Measurements from ENCODE around the gene NLGN1. TPM values are rescaled to one million over a fixed set of nuclear protein-coding genes. Genes with fewer than 3 reads are reported as not detected.

The NLGN1 gene
- total RNA-seq, 1 donor from 2014 or later = 4.5 TPM

DNA sequence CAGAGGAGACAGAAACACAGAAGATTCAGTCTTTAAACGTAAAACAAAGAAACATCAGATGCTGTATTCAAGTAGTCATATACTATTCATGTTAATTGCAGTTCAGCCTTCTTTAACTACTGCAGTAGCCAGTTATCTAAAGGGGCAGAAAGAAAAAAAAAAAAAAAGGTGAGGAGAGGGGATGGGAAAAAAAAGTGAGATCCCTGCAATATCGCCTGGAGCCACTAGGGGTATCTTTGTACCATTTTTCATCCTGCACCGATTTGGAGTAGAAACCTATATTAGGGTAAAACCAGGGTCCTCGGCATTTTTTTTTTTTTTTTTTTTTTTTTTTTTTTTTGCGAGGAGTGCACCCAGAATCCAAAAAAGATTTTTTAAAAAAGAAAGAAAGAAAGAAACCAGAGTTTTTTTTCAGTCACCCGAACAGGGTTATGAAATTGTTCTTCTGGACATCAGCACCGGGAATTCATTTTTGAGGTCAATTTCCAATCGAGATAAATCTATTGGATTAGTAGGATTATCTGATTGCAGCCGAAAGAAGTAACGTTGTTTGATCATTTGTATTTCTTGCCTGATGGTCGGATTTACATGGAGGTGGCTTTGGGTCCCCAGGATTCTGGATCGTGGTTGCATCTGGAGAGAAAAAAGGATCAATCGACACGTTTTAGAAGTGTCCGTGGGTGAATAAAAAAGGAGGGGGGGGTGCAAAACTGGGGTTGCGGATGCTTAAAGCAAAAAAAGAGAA lies 186.7 kb downstream of the NLGN1 start:
- H3K27me3 ChIP-seq (ENCODE audit: control insufficient read depth, insufficient read depth, low read length) = no peaks in the 10 kb centered on the region
- no peaks in the 10 kb centered on the region for H3K36me3 ChIP-seq (ENCODE audit: control insufficient read depth, insufficient read depth, low read length)
- DNase-seq (ENCODE audit: low read depth) = no peak
- TF ChIP-seq, protein P1, sequence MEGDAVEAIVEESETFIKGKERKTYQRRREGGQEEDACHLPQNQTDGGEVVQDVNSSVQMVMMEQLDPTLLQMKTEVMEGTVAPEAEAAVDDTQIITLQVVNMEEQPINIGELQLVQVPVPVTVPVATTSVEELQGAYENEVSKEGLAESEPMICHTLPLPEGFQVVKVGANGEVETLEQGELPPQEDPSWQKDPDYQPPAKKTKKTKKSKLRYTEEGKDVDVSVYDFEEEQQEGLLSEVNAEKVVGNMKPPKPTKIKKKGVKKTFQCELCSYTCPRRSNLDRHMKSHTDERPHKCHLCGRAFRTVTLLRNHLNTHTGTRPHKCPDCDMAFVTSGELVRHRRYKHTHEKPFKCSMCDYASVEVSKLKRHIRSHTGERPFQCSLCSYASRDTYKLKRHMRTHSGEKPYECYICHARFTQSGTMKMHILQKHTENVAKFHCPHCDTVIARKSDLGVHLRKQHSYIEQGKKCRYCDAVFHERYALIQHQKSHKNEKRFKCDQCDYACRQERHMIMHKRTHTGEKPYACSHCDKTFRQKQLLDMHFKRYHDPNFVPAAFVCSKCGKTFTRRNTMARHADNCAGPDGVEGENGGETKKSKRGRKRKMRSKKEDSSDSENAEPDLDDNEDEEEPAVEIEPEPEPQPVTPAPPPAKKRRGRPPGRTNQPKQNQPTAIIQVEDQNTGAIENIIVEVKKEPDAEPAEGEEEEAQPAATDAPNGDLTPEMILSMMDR (IDR thresholded peaks at IDR 0.05; ENCODE audit: insufficient read depth, low read length, poor library complexity, severe bottlenecking) = peak; percentile 86
- peak overlapping the region; percentile 44 for H3K4me3 ChIP-seq (ENCODE audit: low read depth, low read length)

DNA sequence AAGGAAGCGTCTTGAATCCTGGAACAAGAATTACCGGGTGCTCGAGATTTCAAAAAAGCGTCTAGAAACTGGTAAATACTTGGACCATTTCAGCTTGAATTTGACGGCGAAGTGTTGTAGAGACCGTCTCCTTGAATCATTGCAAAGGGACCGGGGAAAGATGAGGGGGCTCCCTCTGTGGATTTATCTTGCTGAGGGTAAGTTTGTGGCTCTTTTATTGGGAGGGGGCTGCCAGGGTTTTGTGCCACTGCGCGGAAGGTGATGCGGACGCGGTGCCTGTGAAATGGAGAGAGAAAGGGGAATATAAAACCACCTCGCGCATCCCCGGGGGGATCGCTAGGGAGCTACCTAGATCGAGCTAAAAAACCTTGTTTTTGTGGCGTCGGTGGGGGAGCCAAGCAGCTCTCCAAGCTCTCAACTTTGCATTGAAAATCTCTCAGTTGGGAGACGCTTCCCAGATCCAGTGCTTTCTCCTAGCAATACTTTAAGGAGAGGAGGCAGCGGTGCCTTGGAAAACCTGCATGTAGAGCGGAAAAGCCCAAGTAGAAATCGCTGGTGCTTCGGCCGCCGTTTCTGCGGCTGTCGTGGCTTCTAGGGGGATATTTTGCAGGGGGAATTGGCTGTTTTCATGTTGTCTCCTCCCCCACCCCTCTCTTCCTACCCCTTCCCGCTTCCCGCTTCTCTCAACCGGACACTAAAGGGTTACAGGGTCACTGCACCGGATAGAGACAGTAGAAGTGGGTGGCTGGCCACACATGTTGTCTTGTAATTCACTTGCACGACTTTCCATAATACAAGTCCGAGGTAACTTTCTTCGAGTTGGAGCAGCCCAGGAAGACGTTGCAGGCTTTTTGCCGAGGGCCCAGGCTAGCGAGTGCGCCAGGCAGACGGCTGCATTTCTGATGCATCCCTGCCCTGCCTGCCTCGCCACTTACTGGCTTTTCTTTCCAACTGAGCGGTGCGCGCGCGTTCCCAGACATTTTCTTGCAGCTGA lies 187.6 kb downstream of the NLGN1 start:
- Histone ChIP-seq H3K36me3 (ENCODE audit: control insufficient read depth, insufficient read depth, low read length) (no peaks in the 10 kb centered on the region), H3K4me3 (ENCODE audit: low read depth, low read length) (peak overlapping the region; percentile 44), H3K27me3 (ENCODE audit: control insufficient read depth, insufficient read depth, low read length) (no peaks in the 10 kb centered on the region)
- TF ChIP-seq, protein P1 (IDR thresholded peaks at IDR 0.05; ENCODE audit: insufficient read depth, low read length, poor library complexity, severe bottlenecking) = no peak
- no peak for DNase-seq (ENCODE audit: low read depth)

DNA sequence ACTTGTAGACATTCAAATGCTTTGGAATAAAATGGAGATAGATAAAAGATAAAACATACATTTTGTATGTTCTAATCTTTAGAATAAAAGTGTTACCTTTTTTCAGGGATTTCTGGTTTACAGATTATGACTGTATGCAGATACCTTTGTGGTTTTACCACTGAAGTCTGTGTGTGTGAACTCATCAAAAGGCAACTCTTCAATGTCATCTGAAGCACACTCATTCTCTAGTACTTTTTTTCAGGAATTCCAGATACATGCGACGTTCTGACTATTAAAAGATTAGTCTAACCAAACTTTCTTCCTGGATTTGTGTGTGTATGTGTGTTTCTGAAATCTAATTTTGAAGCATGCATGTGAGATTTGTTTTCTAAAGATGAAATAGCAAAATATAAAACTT lies 188.6 kb downstream of the NLGN1 start:
- TF ChIP-seq, protein P1 (IDR thresholded peaks at IDR 0.05; ENCODE audit: insufficient read depth, low read length, poor library complexity, severe bottlenecking) = no peak
- Histone ChIP-seq H3K36me3 (ENCODE audit: control insufficient read depth, insufficient read depth, low read length) (no peaks in the 10 kb centered on the region), H3K27me3 (ENCODE audit: control insufficient read depth, insufficient read depth, low read length) (no peaks in the 10 kb centered on the region), H3K4me3 (ENCODE audit: low read depth, low read length) (no peak overlapping the region)
- DNase-seq (ENCODE audit: low read depth) = no peak

DNA sequence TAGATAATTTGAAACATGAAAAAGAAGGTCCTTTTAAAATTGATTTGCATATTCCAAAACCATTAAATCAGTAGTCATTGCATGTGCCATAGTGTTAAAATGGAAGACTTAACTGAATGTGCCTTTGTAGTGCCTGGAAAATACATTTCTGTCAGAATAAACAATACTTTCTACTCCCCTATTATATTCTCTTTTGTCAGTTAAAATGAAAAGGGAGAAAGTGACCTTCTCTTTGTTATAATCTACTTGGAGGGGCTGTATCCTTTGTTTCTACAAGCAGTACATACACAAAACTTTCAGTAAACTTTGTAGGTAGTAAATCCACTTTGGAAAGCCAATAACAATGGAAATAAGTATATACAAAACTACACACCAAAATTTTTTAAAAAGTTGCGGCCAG lies 189.5 kb downstream of the NLGN1 start:
- DNase-seq (ENCODE audit: low read depth) = no peak
- TF ChIP-seq, protein P1 (IDR thresholded peaks at IDR 0.05; ENCODE audit: insufficient read depth, low read length, poor library complexity, severe bottlenecking) = no peak
- no peaks in the 10 kb centered on the region for H3K36me3 ChIP-seq (ENCODE audit: control insufficient read depth, insufficient read depth, low read length)
- no peaks in the 10 kb centered on the region for H3K27me3 ChIP-seq (ENCODE audit: control insufficient read depth, insufficient read depth, low read length)
- no peak overlapping the region for H3K4me3 ChIP-seq (ENCODE audit: low read depth, low read length)

DNA sequence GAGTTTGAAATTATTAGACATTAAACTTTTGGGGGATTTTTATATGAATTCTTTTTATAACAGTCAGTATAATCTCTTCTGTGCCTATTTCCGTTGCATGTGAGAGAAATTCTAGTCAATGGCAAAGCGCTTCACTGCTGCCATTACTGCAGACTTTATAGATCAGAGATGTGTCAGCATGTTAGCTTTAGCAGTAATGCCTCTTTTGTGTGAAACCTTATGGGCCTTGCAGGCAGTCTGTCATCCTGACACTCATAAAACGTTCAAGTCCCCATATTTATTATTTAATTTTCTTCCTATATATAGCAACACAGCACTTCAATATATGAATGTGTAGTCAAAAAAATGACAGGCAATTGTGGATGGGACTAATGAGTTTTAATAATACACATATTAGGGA lies 191.0 kb downstream of the NLGN1 start:
- DNase-seq (ENCODE audit: low read depth) = no peak
- Histone ChIP-seq H3K27me3 (ENCODE audit: control insufficient read depth, insufficient read depth, low read length) (no peaks in the 10 kb centered on the region), H3K4me3 (ENCODE audit: low read depth, low read length) (no peak overlapping the region), H3K36me3 (ENCODE audit: control insufficient read depth, insufficient read depth, low read length) (no peaks in the 10 kb centered on the region)
- TF ChIP-seq, protein P1 (IDR thresholded peaks at IDR 0.05; ENCODE audit: insufficient read depth, low read length, poor library complexity, severe bottlenecking) = no peak
